NCI-H128 (cell line): ENCODE measurements around the gene CYSRT1.
A peak's percentile ranks its signal among the peaks of the same experiment; 100 is the strongest.

Experiments
- DNase-seq: peaks from one replicate; lab custom pipeline; 2025; ENCODE audit not compliant: unreplicated experiment; lab: John Stamatoyannopoulos, UW

Gene CYSRT1, protein sequence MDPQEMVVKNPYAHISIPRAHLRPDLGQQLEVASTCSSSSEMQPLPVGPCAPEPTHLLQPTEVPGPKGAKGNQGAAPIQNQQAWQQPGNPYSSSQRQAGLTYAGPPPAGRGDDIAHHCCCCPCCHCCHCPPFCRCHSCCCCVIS

DNA sequence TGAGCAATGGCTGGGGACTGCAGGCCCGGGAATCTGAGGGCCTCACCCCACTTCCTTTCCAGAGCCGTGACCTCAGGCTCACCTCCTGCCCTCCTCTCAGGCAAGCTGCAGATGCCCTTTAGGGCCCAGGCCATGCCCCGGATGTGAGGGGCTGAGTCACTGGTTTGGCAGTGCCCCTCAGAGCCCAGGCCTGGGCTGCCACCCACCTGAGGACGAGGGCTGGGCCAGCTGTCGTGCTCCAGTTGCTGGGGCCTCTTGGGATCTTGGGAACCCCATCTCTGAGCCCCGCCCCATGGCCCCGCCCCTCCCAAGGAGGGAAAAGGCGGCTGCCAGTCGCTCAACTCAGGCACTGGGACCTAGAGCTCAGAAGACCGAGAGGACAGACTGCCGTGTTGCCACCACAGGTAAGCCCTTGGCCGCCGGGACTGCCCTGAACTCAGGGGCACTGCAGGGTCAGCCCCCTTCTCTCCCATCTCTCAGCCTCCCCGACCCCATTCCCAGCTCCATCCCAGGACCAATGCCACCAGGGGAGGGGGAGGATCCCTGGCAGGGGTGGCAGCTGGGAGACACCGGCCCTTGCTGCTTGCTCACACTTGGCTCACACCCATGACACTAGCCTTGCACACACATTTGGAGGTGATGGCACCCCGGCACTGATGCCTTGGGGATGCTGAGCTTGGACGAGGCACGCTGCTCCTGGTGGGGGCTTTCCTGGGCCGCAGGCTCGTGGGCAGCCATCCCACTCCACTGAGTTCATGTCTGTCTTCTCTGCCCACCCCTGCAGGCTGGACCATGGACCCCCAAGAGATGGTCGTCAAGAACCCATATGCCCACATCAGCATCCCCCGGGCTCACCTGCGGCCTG is at the start of gene CYSRT1:
Gene CYSRT1, plus strand, starts transcription at position 345 of the 865 bp plus-strand sequence. Its CDS starts 448 bp downstream, at position 793.
- DNase-seq: no peak

- no peak for DNase-seq
Observed at GRCh38 chr9:137175345-137175961, 49.5 kb upstream of the CYSRT1 start.

DNA sequence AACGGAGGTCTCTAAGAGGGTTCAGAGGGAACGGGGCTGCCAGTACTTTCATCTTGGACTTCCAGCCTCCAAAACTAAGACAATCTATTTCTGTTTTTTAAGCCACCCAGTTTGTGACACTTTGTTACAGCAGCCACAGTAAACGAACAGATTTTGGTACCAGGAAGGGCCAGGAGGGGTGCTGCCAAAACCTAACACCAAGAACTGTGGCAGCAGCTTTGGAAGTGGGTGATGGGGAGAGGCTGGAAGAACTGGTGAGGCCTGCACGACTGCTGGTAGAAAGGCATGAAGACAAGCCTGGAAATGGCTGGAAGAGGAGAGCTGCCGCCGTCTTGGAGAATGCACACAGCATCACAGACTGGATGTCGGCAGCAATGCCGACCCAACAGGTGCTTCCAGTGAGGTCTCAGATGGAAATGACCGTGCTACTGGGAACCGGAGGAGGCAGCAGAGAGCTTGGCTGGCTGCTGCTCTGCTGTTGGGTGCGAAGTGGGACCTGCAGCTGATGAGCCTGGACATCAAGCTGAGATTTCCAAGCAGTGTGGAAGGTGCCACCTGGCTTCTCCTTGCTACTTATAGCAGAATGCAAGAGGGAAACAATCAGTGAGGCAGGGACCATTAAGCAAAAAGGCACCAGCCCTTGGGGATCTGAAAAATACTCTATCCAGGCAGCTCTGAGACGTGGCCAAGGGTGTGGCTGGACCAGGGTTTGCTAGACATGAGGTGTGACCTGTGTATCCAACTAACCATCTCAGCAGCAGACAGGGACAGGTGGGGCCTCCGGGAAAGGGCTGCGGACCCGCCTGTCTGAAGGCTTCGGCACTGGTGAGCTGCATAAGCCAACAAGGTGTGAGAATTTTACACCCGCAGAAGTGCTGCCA is 48.4 kb upstream of the CYSRT1 start:
- DNase-seq: no peak

- DNase-seq: no peak
Observed at GRCh38 chr9:137178201-137178938, 46.6 kb upstream of the CYSRT1 start.

DNA sequence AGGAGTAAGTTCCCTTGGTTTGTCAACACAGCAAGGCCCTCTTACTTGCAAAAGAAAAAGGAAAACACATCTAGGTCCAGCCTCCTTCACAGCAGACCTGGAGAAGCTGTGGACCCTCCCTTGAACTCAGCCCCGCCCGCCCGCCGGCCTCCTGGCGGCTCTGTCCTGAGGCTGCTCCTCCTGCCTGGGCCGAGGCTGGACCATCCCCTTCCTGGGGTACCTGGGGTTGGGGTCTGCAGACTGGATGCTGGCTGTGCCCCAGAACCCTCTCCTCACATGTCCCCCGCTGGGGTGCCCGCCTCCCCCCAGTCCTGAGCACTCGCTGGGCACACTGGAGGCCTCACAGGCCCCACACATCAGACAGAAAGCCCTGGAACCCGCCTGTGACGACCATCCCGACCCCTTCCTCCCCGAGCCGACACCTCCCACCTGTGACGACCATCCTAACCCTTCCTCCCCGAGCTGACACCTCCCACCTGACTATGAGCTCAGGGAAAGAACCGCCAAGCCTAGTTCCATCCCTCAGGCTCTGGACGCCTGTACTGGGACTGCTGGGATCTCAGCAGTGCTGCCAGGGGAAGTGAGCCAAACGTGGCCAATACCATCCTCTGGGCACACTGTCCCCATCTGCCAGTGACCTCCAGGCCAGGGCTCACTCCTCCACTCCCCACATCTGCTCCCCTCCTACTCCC is 45.9 kb upstream of the CYSRT1 start:
- DNase-seq: no peak

GRCh38 chr9:137179761-137180160 is 45.2 kb upstream of the CYSRT1 start:
- no peak for DNase-seq

GRCh38 chr9:137180491-137180890 is 44.5 kb upstream of the CYSRT1 start:
- no peak for DNase-seq

- no peak for DNase-seq
Observed at GRCh38 chr9:137181680-137182079, 43.3 kb upstream of the CYSRT1 start.

DNA sequence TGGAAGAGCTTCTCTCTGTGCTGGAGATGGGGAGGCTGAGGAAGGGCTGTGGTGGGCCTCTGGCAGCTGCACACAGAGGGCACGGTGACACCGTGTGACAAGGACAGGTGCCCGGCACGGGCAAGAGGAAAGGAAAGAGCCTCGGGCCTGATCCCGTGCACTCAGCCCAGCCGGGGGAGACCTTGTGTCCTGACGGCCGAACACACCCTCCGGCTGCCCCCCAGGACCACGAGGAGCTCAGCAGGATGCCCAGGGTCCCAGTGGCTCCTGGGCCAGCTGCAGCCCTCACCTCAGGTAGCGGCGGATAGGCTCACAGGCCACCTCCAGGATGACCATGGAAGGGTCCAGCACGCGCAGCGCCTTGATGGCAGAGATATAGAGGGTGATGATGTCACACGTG is 42.1 kb upstream of the CYSRT1 start:
- no peak for DNase-seq

DNA sequence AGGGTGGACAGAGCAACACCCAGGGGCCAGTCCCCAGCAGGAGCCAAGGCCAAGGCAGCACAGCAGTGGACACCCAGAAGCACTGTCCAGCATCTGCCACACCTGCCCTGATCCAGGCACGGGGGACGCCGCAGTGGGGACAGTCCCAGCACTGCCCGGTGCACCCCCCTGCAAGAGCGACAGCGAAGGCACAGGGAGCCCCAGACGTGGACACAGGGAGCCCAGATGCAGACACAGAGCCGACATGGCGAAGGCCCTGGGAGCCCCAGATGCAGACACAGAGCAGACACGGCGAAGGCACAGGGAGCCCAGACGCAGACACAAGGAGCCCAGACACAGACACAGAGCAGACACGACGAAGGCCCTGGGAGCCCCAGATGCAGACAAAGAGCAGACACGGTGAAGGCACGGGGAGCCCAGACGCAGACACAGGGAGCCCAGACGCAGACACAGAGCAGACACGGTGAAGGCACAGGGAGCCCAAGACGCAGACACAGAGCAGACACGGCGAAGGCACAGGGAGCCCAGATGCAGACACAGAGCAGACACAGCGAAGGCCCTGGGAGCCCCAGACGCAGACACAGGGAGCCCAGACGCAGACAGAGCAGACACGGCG is 40.9 kb upstream of the CYSRT1 start:
- no peak for DNase-seq

DNA sequence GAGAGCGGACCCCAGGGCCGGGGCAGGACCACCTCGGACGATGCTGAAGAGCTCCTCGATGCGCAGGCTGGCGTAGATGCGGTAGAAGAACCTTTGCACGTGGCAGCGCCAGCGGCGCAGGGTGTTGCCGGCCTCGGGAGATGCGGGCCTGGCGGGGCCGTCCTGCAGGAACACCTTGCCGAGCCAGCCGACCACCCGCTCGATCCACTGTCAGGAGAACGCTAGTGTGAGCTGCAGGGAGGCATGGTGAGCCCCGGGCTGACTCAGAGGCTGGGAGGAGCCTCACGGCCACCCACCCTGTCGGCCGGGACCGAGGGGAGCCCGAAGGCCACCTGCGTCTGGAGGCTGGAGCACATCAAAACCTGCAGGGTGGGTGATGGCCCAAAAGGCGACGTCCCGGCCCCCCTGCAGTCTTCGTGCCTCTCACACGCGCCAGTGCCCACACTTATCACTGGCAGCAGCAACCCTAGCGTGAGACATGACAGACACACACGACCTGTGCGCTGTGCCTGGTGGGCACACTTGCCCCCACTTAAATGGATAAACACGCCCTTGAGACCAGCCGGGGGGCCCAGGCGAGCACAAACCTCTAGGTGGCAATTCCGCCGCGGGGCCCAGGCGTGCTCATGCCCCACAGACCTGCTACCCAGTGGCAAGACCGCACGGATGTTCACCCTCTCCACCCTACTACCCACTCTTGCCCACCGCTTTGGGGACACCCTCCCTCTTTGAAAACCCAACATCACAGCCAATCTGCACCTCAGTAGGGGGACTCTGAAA is 39.9 kb upstream of the CYSRT1 start:
- no peak for DNase-seq

- no peak for DNase-seq
Observed at GRCh38 chr9:137185921-137186320, 39.1 kb upstream of the CYSRT1 start.

- DNase-seq: no peak
Observed at GRCh38 chr9:137186385-137186784, 38.6 kb upstream of the CYSRT1 start.

DNA sequence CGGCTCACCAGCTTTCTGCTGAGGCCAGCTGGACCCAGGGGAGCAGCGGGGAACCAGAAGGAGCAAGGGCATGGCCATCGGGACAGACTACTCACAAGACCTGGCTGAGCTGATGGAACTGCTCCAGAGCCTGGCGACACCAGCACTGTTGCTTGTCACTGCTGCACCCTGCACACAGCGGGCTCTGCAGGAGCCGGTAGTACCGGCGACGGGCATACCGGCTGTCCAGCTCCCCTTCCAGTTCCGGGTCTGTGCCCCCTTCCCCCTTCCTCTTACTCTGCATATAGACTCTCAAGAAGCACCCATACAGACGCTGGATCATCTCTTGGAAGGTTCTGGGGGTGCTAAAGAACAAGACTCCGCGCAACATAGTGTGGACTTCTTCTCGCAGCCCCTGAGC is 37.6 kb upstream of the CYSRT1 start:
- DNase-seq: no peak

- no peak for DNase-seq
Observed at GRCh38 chr9:137188086-137188489, 36.9 kb upstream of the CYSRT1 start.

DNA sequence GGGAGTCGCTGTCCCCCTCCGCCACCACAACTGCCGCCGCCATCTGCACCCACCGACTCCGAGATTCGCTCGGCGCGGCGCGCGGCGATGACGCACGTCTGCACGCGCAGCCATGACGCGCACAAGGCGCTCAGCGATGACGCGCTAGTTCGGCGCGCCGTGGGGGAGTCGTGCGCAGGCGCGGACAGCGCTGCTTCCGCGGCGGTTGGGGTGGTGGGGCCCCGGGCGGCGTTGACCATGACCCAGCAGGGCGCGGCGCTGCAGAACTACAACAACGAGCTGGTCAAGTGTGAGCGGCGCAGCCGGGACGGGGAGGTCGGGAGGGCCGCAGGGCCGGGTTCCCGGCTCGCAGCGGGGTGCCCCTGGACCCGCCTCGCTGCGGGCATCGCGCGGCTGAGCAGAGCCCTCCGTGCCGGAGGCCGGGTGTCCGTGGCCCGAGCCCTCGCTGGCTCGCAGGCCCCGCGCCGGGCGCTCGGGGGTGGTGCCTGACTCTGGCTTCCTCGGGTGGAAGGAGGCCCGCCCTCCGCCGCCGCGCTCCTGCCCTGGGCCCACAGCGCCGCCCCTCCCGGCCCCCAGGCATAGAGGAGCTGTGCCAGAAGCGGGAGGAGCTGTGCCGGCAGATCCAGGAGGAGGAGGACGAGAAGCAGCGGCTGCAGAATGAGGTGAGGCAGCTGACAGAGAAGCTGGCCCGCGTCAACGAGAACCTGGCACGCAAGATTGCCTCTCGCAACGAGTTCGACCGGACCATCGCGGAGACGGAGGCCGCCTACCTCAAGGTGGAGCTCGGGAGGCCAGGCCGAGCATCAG is 36.3 kb upstream of the CYSRT1 start, which contains the start of the genes ANAPC2 and SSNA1:
Gene ANAPC2, minus strand, starts transcription at position 71 of the 807 bp plus-strand sequence. Its CDS starts 28 bp downstream, at position 43.
Gene SSNA1, plus strand, starts transcription at position 187 of the 807 bp plus-strand sequence. Its CDS starts 51 bp downstream, at position 238.
- peak; percentile 83 for DNase-seq
